HL-60/S4 treated with retinoic acid at 250 ng/mL for 4 days and 3 days (cell line): ENCODE measurements around the gene ADAMTS17.

Experiments
- in situ Hi-C: fragments of 300-500 bp; cut with MboI; formaldehyde crosslinking; loops from 2 replicates; pipeline ENCODE4 v1.7.0; 2022; ENCODE audit warnings: low sequenced_read_pairs

Gene ADAMTS17

DNA sequence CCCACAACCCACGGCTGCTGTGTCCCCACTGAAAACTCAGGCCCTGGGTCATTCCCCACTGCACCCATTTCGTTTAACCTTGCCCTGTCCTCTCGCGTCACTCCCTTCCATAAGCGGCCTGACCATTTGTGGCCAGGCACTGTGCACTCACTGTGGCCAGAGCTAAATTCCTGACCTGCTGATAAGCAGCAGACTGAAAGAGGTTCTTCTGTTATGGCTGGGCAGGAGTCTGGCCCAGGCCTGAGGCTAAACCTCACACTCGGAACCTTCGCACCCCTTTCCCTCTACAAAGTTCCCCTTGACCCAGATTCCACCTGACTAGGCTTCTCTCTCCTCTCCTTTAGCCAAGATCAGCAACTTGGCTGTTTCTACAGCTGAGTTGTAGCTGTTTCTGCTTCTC is 62.3 kb downstream of the ADAMTS17 start:
- in situ Hi-C loops = no loop called here

DNA sequence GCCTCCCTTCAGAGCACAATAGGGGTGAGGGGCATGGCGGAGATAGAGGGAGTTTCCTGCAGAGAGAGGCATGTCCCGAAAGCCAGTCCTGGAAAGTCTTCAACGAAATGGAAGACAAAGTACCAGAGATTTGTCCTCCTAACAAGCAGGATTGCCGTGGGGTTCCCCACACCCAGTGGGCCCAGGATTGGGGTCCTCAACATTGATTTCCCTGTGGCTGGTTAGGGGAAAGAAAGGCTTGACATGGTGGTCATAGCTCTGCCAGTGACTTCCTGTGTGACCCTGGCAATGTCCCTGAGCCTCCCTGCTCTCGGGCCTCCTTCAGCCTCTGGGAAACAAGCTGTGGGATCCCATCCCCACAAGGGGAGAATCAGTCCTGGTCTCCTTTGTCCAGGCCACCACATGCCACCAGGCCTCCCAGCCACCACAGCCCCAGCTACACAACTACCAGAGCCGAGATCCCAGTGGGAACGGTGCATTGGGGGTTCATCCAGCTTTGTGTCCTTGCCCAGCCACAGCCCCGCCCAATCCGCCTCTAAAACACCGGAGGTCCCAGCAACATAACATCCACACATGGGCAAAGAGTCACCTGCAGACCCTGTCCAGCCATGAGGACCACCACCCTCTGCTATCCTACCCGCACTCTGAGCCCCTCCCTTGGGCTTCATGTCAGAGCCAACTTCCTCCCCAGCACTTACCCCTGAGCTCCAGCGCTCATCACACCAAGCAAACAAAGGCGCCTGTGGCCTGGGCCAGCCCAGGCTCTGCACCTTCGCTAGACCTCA is 63.0 kb downstream of the ADAMTS17 start:
- in situ Hi-C loops = no loop called here

DNA sequence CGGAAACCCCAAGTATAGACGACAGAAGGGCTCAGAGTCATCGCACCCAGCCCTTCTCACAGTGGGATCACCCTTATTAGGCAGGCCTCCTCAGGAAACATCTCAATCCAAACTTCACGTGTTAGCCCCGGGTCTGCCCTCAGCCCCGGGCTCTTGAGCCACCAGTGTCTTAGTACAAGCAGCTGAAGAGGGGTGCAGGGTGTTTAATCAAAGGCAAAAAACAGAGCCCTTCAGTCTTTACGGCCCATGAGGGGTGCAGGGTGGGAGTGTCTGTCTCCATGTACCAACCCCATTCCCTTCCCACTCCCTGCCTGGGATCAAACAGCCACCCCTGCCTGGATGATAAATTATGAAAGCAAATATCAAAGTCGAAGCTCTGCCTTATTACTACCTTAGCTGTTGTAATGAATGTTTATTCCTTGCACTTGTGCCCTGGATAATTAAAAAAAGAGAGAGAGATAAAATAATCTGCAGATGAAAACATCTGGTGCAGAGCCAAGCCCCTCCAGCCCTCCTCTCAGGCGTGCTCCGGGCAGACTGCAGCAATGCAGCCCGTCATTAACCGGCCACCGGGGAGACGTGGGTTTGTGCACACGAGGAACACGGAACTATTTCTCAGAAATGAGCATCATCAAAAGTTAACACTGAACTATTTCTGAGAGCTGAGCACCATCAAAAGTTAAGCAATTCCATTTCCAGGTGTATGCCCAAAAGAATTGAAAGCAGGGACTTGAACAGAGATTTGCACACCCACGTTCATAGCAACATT is 64.5 kb downstream of the ADAMTS17 start:
- in situ Hi-C loops = no loop called here

- in situ Hi-C loops = no loop called here
Measured at GRCh38 chr15:100276506-100276905, 65.3 kb downstream of the ADAMTS17 start.

DNA sequence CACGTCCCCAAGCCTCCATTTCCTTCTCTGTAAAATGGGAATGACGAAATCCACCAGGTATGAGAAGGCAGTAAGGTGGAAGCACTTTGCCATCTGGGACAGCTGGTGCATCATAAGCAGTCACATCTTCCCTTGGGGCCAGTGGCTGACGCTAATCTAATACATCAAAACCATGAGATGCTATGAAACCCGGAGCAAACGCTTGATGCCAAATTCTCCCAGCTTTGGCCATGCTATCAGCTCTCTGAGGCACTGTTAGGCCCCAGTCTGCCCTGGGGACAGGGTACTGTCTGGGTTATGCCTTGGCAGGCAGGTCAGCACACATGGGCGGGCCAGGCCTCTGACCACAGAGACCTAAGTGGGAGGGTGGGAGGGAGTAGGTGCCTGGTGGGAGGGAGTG is 66.1 kb downstream of the ADAMTS17 start:
- in situ Hi-C loops = no loop called here

DNA sequence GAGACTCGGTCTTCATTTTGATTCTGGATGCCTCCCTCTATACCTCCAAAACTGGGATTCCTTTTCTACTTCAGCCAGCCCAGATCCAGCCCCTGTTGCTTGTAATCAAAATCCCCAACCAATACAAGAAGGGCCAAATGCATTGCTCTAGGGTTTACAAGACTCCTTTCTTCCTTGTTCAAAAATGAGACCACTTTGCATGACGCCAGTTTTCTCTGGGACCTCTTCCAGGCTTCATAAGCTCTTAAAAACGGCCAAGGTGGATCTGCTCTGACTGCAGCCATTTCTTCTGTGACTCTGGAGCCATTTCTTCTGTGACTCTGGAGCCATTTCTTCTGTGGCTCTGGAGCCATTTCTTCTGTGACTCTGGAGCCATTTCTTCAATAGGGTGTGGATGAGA is 71.9 kb downstream of the ADAMTS17 start:
- in situ Hi-C loops = no loop called here

- in situ Hi-C loops = no loop called here
Measured at GRCh38 chr15:100266166-100266565, 75.6 kb downstream of the ADAMTS17 start.

- in situ Hi-C loops = no loop called here
Measured at GRCh38 chr15:100265641-100266035, 76.1 kb downstream of the ADAMTS17 start.

DNA sequence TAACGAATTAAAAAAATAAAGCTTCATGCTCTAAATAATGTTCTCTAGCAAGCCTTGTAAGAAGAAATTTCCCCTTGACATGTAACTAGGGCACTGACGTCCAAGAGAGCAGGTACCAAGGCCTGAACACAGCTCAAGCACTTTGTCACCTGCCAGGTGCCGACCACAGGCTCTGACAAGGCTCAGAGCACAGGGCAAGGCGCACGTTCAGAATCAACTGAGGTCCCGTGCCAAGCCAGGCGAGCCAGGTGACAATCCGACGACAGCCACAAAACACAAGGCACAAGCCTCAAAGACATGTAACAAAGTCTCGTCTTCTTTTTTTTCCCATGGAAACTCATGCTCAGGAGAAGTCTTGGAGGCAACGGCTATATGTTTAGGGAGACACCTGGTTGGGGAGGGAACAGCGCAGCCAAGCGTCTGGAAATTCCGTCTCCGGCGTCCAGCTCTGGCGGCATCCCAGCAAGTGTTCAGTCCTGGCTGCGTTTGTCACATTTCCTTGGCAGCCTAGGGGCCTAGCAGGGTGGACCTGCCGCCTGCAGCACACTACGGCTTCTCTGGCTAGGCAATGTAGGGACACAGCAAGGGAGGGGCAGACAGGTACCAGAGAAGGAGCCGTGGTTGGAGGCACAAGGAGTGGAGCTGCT is 76.7 kb downstream of the ADAMTS17 start:
- in situ Hi-C loops = no loop called here

- in situ Hi-C loops = no loop called here
Measured at GRCh38 chr15:100263721-100264455, 77.9 kb downstream of the ADAMTS17 start.

DNA sequence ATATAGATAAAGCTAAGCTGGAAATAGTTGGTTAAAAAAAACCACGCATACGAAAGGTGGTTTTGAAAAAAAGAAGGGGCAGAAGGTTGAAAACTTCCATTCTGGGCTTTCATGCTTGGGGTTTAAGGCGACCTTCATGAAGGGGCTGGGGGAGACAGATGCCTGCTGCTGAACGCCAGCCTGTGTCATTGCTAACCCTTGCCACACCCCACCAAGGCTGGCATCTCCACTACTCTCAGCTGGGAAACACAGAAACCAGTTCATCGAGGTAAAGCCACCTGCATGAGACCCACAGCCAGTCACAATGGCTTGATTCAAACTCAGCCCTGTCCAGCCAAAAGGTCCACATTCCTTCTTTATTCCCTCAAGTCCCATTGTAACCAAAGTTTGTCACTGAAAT is 78.7 kb downstream of the ADAMTS17 start:
- in situ Hi-C loops = no loop called here

GRCh38 chr15:100261302-100262240 is 80.2 kb downstream of the ADAMTS17 start:
- in situ Hi-C loops = no loop called here

DNA sequence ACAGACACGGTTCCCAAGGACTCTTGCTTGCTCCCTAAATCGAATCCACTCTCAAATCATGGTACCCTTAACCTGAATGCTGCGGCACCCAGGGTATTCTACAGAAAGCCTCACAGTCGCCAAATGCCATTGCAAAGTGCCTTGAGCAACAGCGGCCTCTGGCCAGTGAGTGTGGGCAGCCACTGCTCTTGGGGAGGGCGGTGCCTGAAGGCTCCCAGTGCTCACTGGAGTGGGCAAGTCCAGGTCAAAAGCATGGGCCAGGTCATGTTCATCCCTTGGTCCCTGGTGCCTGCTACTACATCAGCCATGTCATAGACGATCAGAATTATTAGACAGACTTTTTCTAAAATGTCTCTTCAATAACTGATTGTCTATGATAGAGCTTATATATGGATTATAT is 82.5 kb downstream of the ADAMTS17 start:
- in situ Hi-C loops = no loop called here

GRCh38 chr15:100256970-100257650 is 84.7 kb downstream of the ADAMTS17 start:
- in situ Hi-C loops = no loop called here

DNA sequence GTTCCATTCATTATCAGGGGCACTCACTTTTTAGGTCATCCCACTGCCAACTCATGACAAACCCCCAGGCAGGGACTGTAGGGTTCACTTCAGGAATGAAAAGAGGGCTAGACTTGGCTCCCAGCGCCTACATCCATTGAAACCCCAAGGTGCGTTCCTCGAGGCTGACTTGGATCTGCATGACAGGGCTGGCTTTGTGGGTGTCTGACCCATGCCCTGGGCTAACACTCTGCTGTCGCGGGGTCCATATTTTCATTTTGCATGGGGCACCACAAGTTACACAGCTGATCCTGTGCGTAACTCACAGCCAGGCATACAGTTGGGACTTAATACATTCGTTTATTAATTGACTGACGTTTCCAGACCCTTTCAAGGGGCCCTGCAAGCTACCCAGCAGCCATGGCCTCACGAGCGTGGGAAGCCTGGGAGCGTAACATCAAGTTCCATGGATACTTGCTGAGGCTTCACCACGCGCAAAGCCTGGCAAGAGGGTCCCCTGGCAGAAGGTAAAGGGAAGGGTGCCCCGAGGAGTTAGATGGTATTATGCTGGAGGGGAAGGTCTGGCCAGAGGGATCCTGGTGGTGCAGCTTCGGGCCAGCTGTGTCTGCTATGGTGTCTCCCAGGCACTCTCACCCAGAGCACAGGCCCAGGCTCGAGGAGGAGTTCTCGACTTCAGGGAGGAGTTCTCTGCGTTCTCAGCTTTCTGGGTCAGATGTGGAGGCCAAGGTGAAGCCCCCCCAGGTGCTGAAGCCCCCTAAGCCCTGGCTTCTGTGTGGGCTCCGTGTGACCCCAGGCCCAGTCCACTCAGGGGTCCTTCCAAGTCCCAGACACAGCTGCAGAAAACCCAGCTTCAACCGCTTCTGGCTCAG is 85.4 kb downstream of the ADAMTS17 start:
- in situ Hi-C loops = no loop called here

GRCh38 chr15:100255644-100256043 is 86.1 kb downstream of the ADAMTS17 start:
- in situ Hi-C loops = no loop called here

GRCh38 chr15:100254691-100255090 is 87.1 kb downstream of the ADAMTS17 start:
- in situ Hi-C loops = no loop called here

DNA sequence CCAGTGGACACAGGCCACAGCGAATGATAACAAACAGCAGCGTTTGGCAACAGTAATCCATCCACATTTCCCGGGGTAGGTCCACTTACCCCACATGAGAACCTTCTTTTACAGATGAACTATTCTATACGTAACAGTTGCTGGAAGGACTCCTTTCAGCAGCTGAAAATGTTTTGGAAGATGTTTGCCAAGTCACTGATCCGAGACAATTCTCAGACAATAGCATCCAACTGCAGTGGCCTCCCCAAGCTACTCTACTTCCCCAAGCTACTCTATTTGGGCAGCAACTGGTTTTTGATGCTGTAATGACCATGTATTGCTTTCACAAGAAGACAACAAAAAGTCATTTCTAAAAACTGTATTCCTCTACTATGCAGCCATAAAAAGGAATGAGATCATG is 87.5 kb downstream of the ADAMTS17 start:
- in situ Hi-C loops = no loop called here

GRCh38 chr15:100253640-100254039 is 88.1 kb downstream of the ADAMTS17 start:
- in situ Hi-C loops = no loop called here
